Dedifferentiated amniotic fluid mesenchymal stem cell (primary cell): Measurements from ENCODE around the gene SCAF11.

Experiments used
- DNase-seq: peaks from one replicate; pipeline ENCODE4 v3.0.0-alpha.2; 2016; ENCODE audit errors: extremely low spot score

Gene SCAF11

GRCh38 chr12:45981075-45981837 is 9.1 kb downstream of the SCAF11 start:
- no peak for DNase-seq

DNA sequence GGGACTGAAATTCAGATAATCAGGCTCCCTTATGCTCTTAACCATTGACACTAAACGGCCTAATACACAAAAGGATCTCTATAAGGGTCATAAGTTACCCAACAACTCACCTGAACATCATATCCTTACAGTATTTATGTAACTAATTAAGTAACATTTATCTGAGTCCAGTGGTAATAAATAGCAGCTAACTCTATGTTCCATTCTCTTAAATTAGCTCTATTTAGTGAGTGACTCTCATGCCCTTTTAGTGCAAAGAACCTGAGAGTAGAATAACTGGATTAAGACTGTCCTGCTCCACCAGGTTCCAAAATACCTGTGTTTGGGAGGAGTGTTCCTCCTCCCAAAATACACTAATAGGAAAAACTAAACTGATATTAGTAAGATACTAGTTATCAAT is 9.8 kb downstream of the SCAF11 start:
- DNase-seq: no peak

- no peak for DNase-seq
Observed at GRCh38 chr12:45978108-45978507, 12.3 kb downstream of the SCAF11 start.

DNA sequence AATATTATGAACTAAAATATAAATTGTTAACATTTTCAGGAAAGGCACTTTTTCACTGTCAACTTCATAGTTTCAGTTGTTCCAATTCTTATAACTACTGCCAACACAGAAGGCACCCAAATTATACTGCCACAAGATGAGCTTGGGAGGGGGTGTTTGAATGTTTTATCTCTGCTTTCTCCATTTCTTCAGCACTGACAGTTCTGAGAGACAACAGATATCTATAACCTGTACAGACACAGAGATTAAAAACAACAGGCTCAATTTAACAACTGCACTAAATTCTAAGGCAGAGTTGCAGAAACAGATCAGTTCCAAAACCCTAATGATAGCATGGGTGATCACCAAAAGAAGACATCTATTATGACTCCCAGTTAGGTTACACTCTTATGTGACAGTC is 12.8 kb downstream of the SCAF11 start:
- no peak for DNase-seq

- DNase-seq: no peak
Observed at GRCh38 chr12:45975506-45975905, 14.9 kb downstream of the SCAF11 start.

GRCh38 chr12:45974883-45975282 is 15.5 kb downstream of the SCAF11 start:
- DNase-seq: no peak

DNA sequence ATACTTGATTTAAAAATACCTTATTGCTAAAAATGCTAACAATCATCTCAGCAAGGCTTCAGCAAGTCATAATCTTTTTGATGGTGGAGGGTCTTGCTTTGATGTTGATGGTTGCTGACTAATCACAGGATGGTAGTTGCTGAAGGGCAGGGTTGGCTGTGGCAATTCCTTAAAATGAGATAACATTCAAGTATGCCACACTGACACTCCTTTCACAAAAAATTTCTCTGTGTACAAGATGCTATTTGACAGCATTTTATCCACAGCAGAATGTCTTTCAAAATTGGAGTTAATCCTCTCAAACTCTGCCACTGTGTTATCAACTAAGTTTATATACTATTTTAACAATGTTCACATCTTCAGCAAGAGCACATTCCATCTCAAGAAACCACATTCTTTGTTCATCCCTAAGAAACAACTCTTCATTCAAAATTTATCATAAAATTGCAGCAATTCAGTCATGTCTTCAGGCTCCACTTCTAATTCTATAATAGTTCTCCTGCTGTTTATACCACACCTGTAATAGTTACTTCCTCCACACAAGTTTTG is 16.1 kb downstream of the SCAF11 start:
- no peak for DNase-seq

GRCh38 chr12:45973526-45973925 is 16.8 kb downstream of the SCAF11 start:
- DNase-seq: no peak

GRCh38 chr12:45970391-45970790 is 20.0 kb downstream of the SCAF11 start:
- DNase-seq: no peak

- peak; percentile 53 for DNase-seq
Observed at GRCh38 chr12:45969084-45969483, 21.3 kb downstream of the SCAF11 start.

DNA sequence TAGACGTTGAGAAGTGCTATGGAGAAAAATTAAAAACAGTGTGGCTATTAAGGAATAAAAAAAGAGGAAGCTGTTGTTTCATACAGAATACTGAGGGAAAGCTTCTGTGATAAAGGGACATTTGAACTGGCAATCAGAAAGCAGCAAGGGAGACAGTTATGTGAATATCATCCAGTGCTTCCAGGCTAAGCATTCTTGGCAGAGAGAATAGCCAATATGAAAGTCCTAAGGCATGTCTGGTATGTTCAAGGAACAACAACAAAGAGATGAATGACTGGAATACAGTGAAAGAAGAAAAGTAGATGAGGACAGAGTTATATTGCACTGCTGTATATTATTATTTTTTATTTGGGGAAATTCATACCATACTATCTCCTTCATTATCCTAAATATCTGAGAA is 23.9 kb downstream of the SCAF11 start:
- DNase-seq: peak; percentile 79

- DNase-seq: no peak
Observed at GRCh38 chr12:45962553-45963325, 27.6 kb downstream of the SCAF11 start.

DNA sequence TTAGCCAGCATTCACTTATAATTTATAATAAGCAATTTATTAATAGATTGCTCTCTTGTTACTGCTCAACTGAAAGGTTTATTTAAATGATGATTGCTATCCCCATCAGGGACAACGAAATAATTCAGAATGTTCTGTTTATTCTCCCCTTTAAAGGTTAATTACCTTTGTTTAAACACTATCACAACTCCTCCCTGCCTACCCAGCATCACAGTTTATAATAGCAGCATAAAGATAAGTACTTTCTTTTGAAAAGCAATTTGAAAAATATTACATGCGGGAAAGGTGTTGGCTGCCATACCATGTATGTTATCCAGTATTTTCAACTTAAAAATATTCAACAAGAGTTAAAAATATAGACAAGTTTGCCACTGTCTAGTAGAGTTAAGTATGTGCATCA is 30.6 kb downstream of the SCAF11 start:
- no peak for DNase-seq

GRCh38 chr12:45959025-45959424 is 31.3 kb downstream of the SCAF11 start:
- DNase-seq: no peak

DNA sequence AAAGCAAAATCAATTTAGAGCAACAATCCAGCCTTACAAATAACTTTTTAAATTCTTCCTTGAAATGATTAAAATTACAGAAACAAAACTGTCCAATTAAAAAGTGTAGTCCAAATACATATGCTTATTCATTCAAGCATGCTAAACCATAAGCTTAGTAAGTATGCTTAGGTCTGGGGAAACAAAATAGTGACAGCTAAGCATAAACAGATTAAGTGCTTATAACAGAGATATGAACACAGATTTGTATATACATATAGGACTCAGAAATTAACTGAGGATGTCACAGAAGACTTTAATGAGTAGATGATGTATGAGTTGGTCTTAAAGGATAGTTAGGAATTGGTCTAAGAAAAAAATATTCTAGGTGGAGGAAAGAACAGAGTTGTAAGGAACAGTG is 41.8 kb downstream of the SCAF11 start:
- no peak for DNase-seq

- DNase-seq: no peak
Observed at GRCh38 chr12:45946435-45946834, 43.9 kb downstream of the SCAF11 start.

- no peak for DNase-seq
Observed at GRCh38 chr12:45944771-45945170, 45.6 kb downstream of the SCAF11 start.

- no peak for DNase-seq
Observed at GRCh38 chr12:45939759-45940158, 50.6 kb downstream of the SCAF11 start.

- no peak for DNase-seq
Observed at GRCh38 chr12:45938566-45938965, 51.8 kb downstream of the SCAF11 start.

GRCh38 chr12:45934956-45935355 is 55.4 kb downstream of the SCAF11 start:
- no peak for DNase-seq

DNA sequence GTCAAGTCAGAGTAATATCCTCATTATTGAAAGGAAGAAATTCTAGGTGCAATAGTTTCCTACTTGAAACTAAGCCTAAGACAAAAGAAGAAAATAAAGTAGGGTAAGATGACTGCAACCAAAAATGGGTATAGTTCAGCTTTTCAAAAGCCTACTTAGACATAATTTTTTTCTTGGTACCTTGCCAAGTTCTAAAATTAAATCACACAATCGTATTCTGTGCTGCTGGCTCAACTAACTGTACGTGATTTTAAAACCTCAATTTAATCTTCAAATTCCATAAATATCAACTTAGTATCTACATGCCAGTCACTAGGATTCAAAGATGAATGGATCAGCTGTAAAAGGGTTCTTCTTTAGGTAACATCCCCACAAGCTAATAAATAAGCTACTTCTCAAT is 56.9 kb downstream of the SCAF11 start:
- no peak for DNase-seq

DNA sequence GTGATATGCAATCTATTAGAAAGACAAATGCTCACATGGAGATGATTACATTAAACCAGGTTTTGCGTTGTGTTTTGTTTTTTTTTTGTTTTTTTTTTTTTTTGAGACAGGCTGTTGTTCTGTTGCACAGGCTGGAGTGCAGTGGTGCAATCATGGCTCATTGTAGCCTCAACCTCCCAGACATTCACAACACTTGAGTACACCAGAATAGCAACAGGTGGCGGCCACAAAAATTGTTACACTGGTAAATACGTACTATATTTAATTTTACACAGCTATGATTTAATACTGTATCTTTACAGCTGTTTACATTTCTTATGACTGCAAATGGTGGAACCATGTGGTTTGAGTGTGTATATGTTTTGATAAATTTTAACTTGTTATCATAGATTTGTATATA is 60.0 kb downstream of the SCAF11 start:
- no peak for DNase-seq

DNA sequence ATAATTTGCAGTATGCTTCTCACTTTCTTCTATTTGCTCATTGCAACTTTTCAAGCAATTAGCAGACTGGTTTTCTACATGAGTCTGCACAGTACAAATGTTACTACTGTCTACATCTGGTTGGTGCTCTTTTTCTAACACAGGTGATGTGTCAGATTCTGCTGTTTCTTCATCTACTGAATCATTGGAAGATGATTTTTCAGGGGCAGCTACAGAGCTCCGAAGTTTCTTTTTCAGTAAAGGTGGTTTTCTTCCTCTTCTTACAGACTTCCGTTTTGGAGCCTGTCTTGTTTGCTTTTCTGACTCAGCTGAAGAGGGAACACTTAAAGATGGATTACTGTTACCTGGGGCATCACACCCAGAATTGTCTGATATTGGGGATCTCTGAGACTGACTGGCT is 62.1 kb downstream of the SCAF11 start:
- no peak for DNase-seq
